Measurements from ENCODE around the gene APBB2. TPM values are rescaled to one million over a fixed set of nuclear protein-coding genes. Genes with fewer than 3 reads are reported as not detected.

Gene APBB2
- total RNA-seq, 1 donor from 2014 or later = 1.7 TPM

GRCh38 chr4:41232406-41232805 lies 18.1 kb upstream of the APBB2 start:
- H3K27ac Mint-ChIP-seq = no peak overlapping the region

GRCh38 chr4:41227902-41228301 lies 13.6 kb upstream of the APBB2 start:
- H3K4me3 Mint-ChIP-seq = no peak overlapping the region
- H3K4me1 Mint-ChIP-seq = no peaks in the 10 kb centered on the region
- H3K27ac Mint-ChIP-seq = no peak overlapping the region
- no peaks in the 10 kb centered on the region for H3K9me3 Mint-ChIP-seq
- no peak for DNase-seq
- no peaks in the 10 kb centered on the region for H3K36me3 Mint-ChIP-seq (ENCODE audit: low read depth)
- peaks cover 8% of the 10 kb centered on the region for H3K27me3 Mint-ChIP-seq
- intact Hi-C loops (cut with micrococcal nuclease) = no loop called here

More at GRCh38 chr4:41232406-41232805, 18.1 kb upstream of the APBB2 start:
- H3K9me3 Mint-ChIP-seq = no peaks in the 10 kb centered on the region
- DNase-seq = no peak
- H3K4me1 Mint-ChIP-seq = no peaks in the 10 kb centered on the region
- no peaks in the 10 kb centered on the region for H3K36me3 Mint-ChIP-seq (ENCODE audit: low read depth)
- intact Hi-C loops (cut with micrococcal nuclease) = no loop called here
- H3K4me3 Mint-ChIP-seq = no peak overlapping the region
- peaks cover 3% of the 10 kb centered on the region for H3K27me3 Mint-ChIP-seq

GRCh38 chr4:41221850-41222645 lies 7.7 kb upstream of the APBB2 start:
- Mint-ChIP-seq H3K4me1 (peaks cover under 1% of the 10 kb centered on the region), H3K36me3 (ENCODE audit: low read depth) (no peaks in the 10 kb centered on the region), H3K4me3 (no peak overlapping the region), H3K27me3 (peaks cover 36% of the 10 kb centered on the region), H3K9me3 (peaks cover 1% of the 10 kb centered on the region), H3K27ac (no peak overlapping the region)
- DNase-seq = no peak
- intact Hi-C loops (cut with micrococcal nuclease) = no loop called here

GRCh38 chr4:41219421-41219950 lies 5.1 kb upstream of the APBB2 start:
- no peaks in the 10 kb centered on the region for H3K36me3 Mint-ChIP-seq (ENCODE audit: low read depth)
- peaks cover 6% of the 10 kb centered on the region for H3K9me3 Mint-ChIP-seq
- no peak for DNase-seq
- peaks cover 16% of the 10 kb centered on the region for H3K4me1 Mint-ChIP-seq
- H3K27ac Mint-ChIP-seq = no peak overlapping the region
- intact Hi-C loops (cut with micrococcal nuclease) = loop anchor here (5.0 kb wide), 1 partner anchor 38 kb away; the partner anchor contains the start of gene UCHL1
- peaks cover 57% of the 10 kb centered on the region for H3K27me3 Mint-ChIP-seq
- no peak overlapping the region for H3K4me3 Mint-ChIP-seq

- peaks cover 59% of the 10 kb centered on the region for H3K27me3 Mint-ChIP-seq
- no peaks in the 10 kb centered on the region for H3K36me3 Mint-ChIP-seq (ENCODE audit: low read depth)
- DNase-seq = no peak
- peaks cover 6% of the 10 kb centered on the region for H3K9me3 Mint-ChIP-seq
- no peak overlapping the region for H3K4me3 Mint-ChIP-seq
- H3K27ac Mint-ChIP-seq = no peak overlapping the region
- peaks cover 16% of the 10 kb centered on the region for H3K4me1 Mint-ChIP-seq
- intact Hi-C loops (cut with micrococcal nuclease) = loop anchor here (5.0 kb wide), 1 partner anchor 39 kb away; the partner anchor contains the start of gene UCHL1
These were observed 4.4 kb upstream of the APBB2 start for GRCh38 chr4:41218703-41219102.

- Mint-ChIP-seq H3K27ac (no peak overlapping the region), H3K4me3 (no peak overlapping the region), H3K27me3 (peaks cover 65% of the 10 kb centered on the region), H3K36me3 (ENCODE audit: low read depth) (no peaks in the 10 kb centered on the region), H3K4me1 (peaks cover 27% of the 10 kb centered on the region), H3K9me3 (peaks cover 6% of the 10 kb centered on the region)
- DNase-seq = no peak
- intact Hi-C loops (cut with micrococcal nuclease) = loop anchor here (5.0 kb wide), 1 partner anchor 40 kb away; the partner anchor contains the start of gene UCHL1
These were observed 3.0 kb upstream of the APBB2 start for GRCh38 chr4:41217374-41217773.

- no peaks in the 10 kb centered on the region for H3K36me3 Mint-ChIP-seq (ENCODE audit: low read depth)
- peak overlapping the region; percentile 82 for H3K4me3 Mint-ChIP-seq
- H3K27ac Mint-ChIP-seq = no peak overlapping the region
- DNase-seq = no peak
- H3K4me1 Mint-ChIP-seq = peaks cover 27% of the 10 kb centered on the region
- peaks cover 6% of the 10 kb centered on the region for H3K9me3 Mint-ChIP-seq
- peaks cover 66% of the 10 kb centered on the region for H3K27me3 Mint-ChIP-seq
- intact Hi-C loops (cut with micrococcal nuclease) = loop anchor here (5.0 kb wide), 1 partner anchor 40 kb away; the partner anchor contains the start of gene UCHL1
These were observed 2.6 kb upstream of the APBB2 start for GRCh38 chr4:41217020-41217333.

- H3K27ac Mint-ChIP-seq = no peak overlapping the region
- H3K36me3 Mint-ChIP-seq (ENCODE audit: low read depth) = no peaks in the 10 kb centered on the region
- H3K9me3 Mint-ChIP-seq = peaks cover 6% of the 10 kb centered on the region
- peaks cover 27% of the 10 kb centered on the region for H3K4me1 Mint-ChIP-seq
- intact Hi-C loops (cut with micrococcal nuclease) = loop anchor here (5.0 kb wide), 1 partner anchor 41 kb away; the partner anchor contains the start of gene UCHL1
- DNase-seq = peak; percentile 83
- peak overlapping the region; percentile 82 for H3K4me3 Mint-ChIP-seq
- H3K27me3 Mint-ChIP-seq = peaks cover 70% of the 10 kb centered on the region
These were observed 2.1 kb upstream of the APBB2 start for GRCh38 chr4:41216294-41217019.

- Mint-ChIP-seq H3K4me3 (peak overlapping the region; percentile 72), H3K27ac (no peak overlapping the region), H3K36me3 (ENCODE audit: low read depth) (no peaks in the 10 kb centered on the region), H3K9me3 (peaks cover 6% of the 10 kb centered on the region), H3K27me3 (peaks cover 68% of the 10 kb centered on the region), H3K4me1 (peaks cover 27% of the 10 kb centered on the region)
- intact Hi-C loops (cut with micrococcal nuclease) = loop anchor here (2.0 to 5.0 kb wide), 2 partner anchors 41 to 239 kb away; partner anchors contain the start of gene UCHL1
- DNase-seq = no peak
These were observed 1.6 kb upstream of the APBB2 start for GRCh38 chr4:41215969-41216293.

- peaks cover 6% of the 10 kb centered on the region for H3K9me3 Mint-ChIP-seq
- H3K27ac Mint-ChIP-seq = no peak overlapping the region
- H3K27me3 Mint-ChIP-seq = peaks cover 63% of the 10 kb centered on the region
- peak overlapping the region; percentile 87 for H3K4me3 Mint-ChIP-seq
- H3K36me3 Mint-ChIP-seq (ENCODE audit: low read depth) = no peaks in the 10 kb centered on the region
- DNase-seq = no peak
- intact Hi-C loops (cut with micrococcal nuclease) = loop anchor here (2.0 to 5.0 kb wide), 2 partner anchors 42 to 238 kb away; partner anchors contain the start of gene UCHL1
- peaks cover 27% of the 10 kb centered on the region for H3K4me1 Mint-ChIP-seq
These were observed 813 bp upstream of the APBB2 start for GRCh38 chr4:41215155-41215554.

GRCh38 chr4:41214825-41215146 lies 444 bp upstream of the APBB2 start:
- Mint-ChIP-seq H3K9me3 (peaks cover 6% of the 10 kb centered on the region), H3K4me3 (peak overlapping the region; percentile 87), H3K4me1 (peaks cover 27% of the 10 kb centered on the region), H3K36me3 (ENCODE audit: low read depth) (no peaks in the 10 kb centered on the region), H3K27ac (no peak overlapping the region), H3K27me3 (peaks cover 60% of the 10 kb centered on the region)
- intact Hi-C loops (cut with micrococcal nuclease) = loop anchor here (1.0 to 5.0 kb wide), 3 partner anchors 43 to 306 kb away; partner anchors contain the start of gene UCHL1
- no peak for DNase-seq

- peak overlapping the region; percentile 87 for H3K4me3 Mint-ChIP-seq
- intact Hi-C loops (cut with micrococcal nuclease) = loop anchor here (1.0 to 2.0 kb wide), 3 partner anchors 237 to 305 kb away; no protein-coding TSS in a partner anchor
These were observed 662 bp downstream of the APBB2 start for GRCh38 chr4:41213625-41214135.

GRCh38 chr4:41212616-41213203 lies 1.6 kb downstream of the APBB2 start:
- Mint-ChIP-seq H3K36me3 (ENCODE audit: low read depth) (no peaks in the 10 kb centered on the region), H3K4me1 (peaks cover 27% of the 10 kb centered on the region), H3K27me3 (peaks cover 56% of the 10 kb centered on the region), H3K9me3 (peaks cover 6% of the 10 kb centered on the region), H3K4me3 (peak overlapping the region; percentile 87), H3K27ac (no peak overlapping the region)
- peak; percentile 58 for DNase-seq
- intact Hi-C loops (cut with micrococcal nuclease) = loop anchor here (2.0 kb wide), 1 partner anchor 286 kb away; no protein-coding TSS in a partner anchor

More at GRCh38 chr4:41213625-41214135, 662 bp downstream of the APBB2 start:
- H3K36me3 Mint-ChIP-seq (ENCODE audit: low read depth) = no peaks in the 10 kb centered on the region
- H3K4me1 Mint-ChIP-seq = peaks cover 27% of the 10 kb centered on the region
- DNase-seq = peak; percentile 57
- peaks cover 6% of the 10 kb centered on the region for H3K9me3 Mint-ChIP-seq
- peaks cover 60% of the 10 kb centered on the region for H3K27me3 Mint-ChIP-seq
- H3K27ac Mint-ChIP-seq = no peak overlapping the region
